H9 (cell line): Measurements from ENCODE around the gene PSMB3. TPM values are rescaled to one million over a fixed set of nuclear protein-coding genes. Genes with fewer than 3 reads are reported as not detected.

Experiments
- DNase-seq: peaks from one replicate; pipeline ENCODE4 v3.0.0-alpha.2; 2017
- H2AFZ ChIP-seq: one replicate; pipeline ENCODE4 v1.6.1; 2013; ENCODE audit warnings: mild to moderate bottlenecking, low read length, control low read depth, moderate library complexity
- H2AK5ac ChIP-seq: 2 replicates; pipeline ENCODE4 v1.6.1; 2013; ENCODE audit warnings: low read length, control low read depth, mixed read lengths; ENCODE audit not compliant: insufficient read length
- H2BK120ac ChIP-seq: one replicate; pipeline ENCODE4 v1.6.1; 2013; ENCODE audit warnings: low read depth, mild to moderate bottlenecking, low read length, control low read depth, inconsistent platforms; ENCODE audit not compliant: poor library complexity, severe bottlenecking
- H2BK12ac ChIP-seq: 2 replicates; pipeline ENCODE4 v1.6.1; 2013; ENCODE audit warnings: low read length, control low read depth, mixed read lengths, low read depth; ENCODE audit not compliant: insufficient read length
- H2BK15ac ChIP-seq: 2 replicates; pipeline ENCODE4 v1.6.1; 2013; ENCODE audit warnings: low read depth, low read length, control low read depth
- H2BK20ac ChIP-seq: one replicate; pipeline ENCODE4 v1.6.1; 2013; ENCODE audit warnings: low read depth, mild to moderate bottlenecking, low read length, control low read depth, inconsistent platforms; ENCODE audit not compliant: poor library complexity, severe bottlenecking
- H2BK5ac ChIP-seq: 2 replicates; pipeline ENCODE4 v1.6.1; 2013; ENCODE audit warnings: low read length, control low read depth, mixed read lengths; ENCODE audit not compliant: insufficient read length
- H3K14ac ChIP-seq: 2 replicates; pipeline ENCODE4 v1.6.1; 2013; ENCODE audit warnings: low read length, control low read depth; ENCODE audit not compliant: insufficient read depth
- H3K18ac ChIP-seq: 2 replicates; pipeline ENCODE4 v1.6.1; 2013; ENCODE audit warnings: low read depth, mild to moderate bottlenecking, mixed read lengths, low read length, control low read depth; ENCODE audit not compliant: insufficient read length
- H3K23ac ChIP-seq: 2 replicates; pipeline ENCODE4 v1.6.1; 2013; ENCODE audit warnings: low read length, control low read depth, mixed read lengths, low read depth; ENCODE audit not compliant: insufficient read length
- H3K23me2 ChIP-seq: 2 replicates; pipeline ENCODE4 v1.6.1; 2013; ENCODE audit warnings: low read depth, mild to moderate bottlenecking, mixed read lengths, low read length, control low read depth; ENCODE audit not compliant: insufficient read length, poor library complexity, severe bottlenecking
- H3K27ac ChIP-seq: 2 replicates; pipeline ENCODE4 v1.5.1; 2013; ENCODE audit warnings: low read length, control low read depth, mixed read lengths, low read depth; ENCODE audit not compliant: insufficient read length
- H3K27me3 ChIP-seq: 2 replicates; pipeline ENCODE4 v1.6.1; 2013; ENCODE audit warnings: low read length, control low read depth, inconsistent platforms; ENCODE audit not compliant: insufficient read depth
- H3K4ac ChIP-seq: 2 replicates; pipeline ENCODE4 v1.6.1; 2013; ENCODE audit warnings: low read depth, mild to moderate bottlenecking, control low read depth, inconsistent platforms, low read length, moderate library complexity
- H3K4me1 ChIP-seq: 2 replicates; pipeline ENCODE4 v1.6.1; 2013; ENCODE audit warnings: low read length, control low read depth, inconsistent platforms; ENCODE audit not compliant: insufficient read depth
- H3K4me2 ChIP-seq: 2 replicates; pipeline ENCODE4 v1.6.1; 2013; ENCODE audit warnings: low read length, control low read depth, mixed read lengths; ENCODE audit not compliant: insufficient read length, insufficient read depth
- H3K56ac ChIP-seq: 2 replicates; pipeline ENCODE4 v1.6.1; 2013; ENCODE audit warnings: low read depth, mild to moderate bottlenecking, mixed read lengths, low read length, control low read depth; ENCODE audit not compliant: insufficient read length
- H3K79me1 ChIP-seq: 2 replicates; pipeline ENCODE4 v1.6.1; 2013; ENCODE audit warnings: low read depth, mild to moderate bottlenecking, moderate library complexity, low read length, control low read depth, inconsistent platforms; ENCODE audit not compliant: insufficient read depth, poor library complexity, severe bottlenecking
- H3K79me2 ChIP-seq: 2 replicates; pipeline ENCODE4 v1.6.1; 2013; ENCODE audit warnings: low read length, control low read depth, inconsistent platforms; ENCODE audit not compliant: insufficient read depth
- H3K9ac ChIP-seq: 2 replicates; pipeline ENCODE4 v1.6.1; 2013; ENCODE audit warnings: low read length, control low read depth, mixed read lengths; ENCODE audit not compliant: insufficient read length; ENCODE audit errors: extremely low read depth
- H3K9me3 ChIP-seq: one replicate; pipeline ENCODE4 v1.6.1; 2013; ENCODE audit warnings: low read depth, low read length, inconsistent platforms; ENCODE audit not compliant: control insufficient read depth
- H3T11ph ChIP-seq: one replicate; pipeline ENCODE4 v1.6.1; 2013; ENCODE audit warnings: mild to moderate bottlenecking, low read length, control low read depth, inconsistent platforms
- H4K20me1 ChIP-seq: one replicate; pipeline ENCODE4 v1.6.1; 2013; ENCODE audit not compliant: control insufficient read depth, insufficient read length, insufficient read depth
- H4K5ac ChIP-seq: 2 replicates; pipeline ENCODE4 v1.6.1; 2013; ENCODE audit warnings: low read depth, mild to moderate bottlenecking, mixed read lengths, low read length, control low read depth; ENCODE audit not compliant: insufficient read length
- H4K8ac ChIP-seq: replicated peaks from 2 replicates; pipeline ENCODE4 v1.6.1; 2013; ENCODE audit warnings: low read length, control low read depth, mixed read lengths, low read depth; ENCODE audit not compliant: insufficient read length
- H4K91ac ChIP-seq: 2 replicates; pipeline ENCODE4 v1.6.1; 2013; ENCODE audit warnings: low read depth, mild to moderate bottlenecking, moderate library complexity, mixed read lengths, low read length, control low read depth; ENCODE audit not compliant: insufficient read length
- H3K27ac Mint-ChIP-seq, 3 experiments: 2 replicates in 2 of 3; 3 replicates in 1 of 3; pipeline ENCODE4 v1.8.0; 2020 to 2021; ENCODE audit warnings: mixed read lengths in 3 of 3, mild to moderate bottlenecking in 1 of 3, moderate library complexity in 1 of 3
- H3K27me3 Mint-ChIP-seq: 2 replicates; pipeline ENCODE4 v1.8.0; 2021; ENCODE audit warnings: low read depth, mild to moderate bottlenecking, moderate library complexity, mixed read lengths
- H3K36me3 Mint-ChIP-seq, 3 experiments: 2 replicates in 2 of 3; 3 replicates in 1 of 3; pipeline ENCODE4 v1.8.0; 2020 to 2021; ENCODE audit warnings: low read depth in 3 of 3, mixed read lengths in 3 of 3; ENCODE audit not compliant: insufficient read depth in 1 of 3
- H3K4me1 Mint-ChIP-seq, 2 experiments: 2 replicates each; pipeline ENCODE4 v1.8.0; 2020; ENCODE audit warnings: mixed read lengths in 2 of 2
- H3K4me3 Mint-ChIP-seq, 2 experiments: 2 replicates in 1 of 2; 3 replicates in 1 of 2; pipeline ENCODE4 v1.8.0; 2020 to 2021; ENCODE audit warnings: mild to moderate bottlenecking in 2 of 2, mixed read lengths in 2 of 2, moderate library complexity in 1 of 2
- H3K9me3 Mint-ChIP-seq, 2 experiments: 2 replicates in 1 of 2; 3 replicates in 1 of 2; pipeline ENCODE4 v1.8.0; 2020; ENCODE audit warnings: mild to moderate bottlenecking in 2 of 2, mixed read lengths in 2 of 2, moderate library complexity in 1 of 2
- WGBS: extraction: QIAGEN DNeasy Blood & Tissue Kit; methylation state at CpG from one replicate; pipeline ENCODE4 v1.1.7; 2013; ENCODE audit warnings: missing lambda C conversion rate, low lambda C conversion rate, mixed read lengths; ENCODE audit not compliant: insufficient read length; ENCODE audit errors: extremely low coverage; 5-methylcytosine and 5-hydroxymethylcytosine counted together
- total RNA-seq: library from RNA; stranded (reverse); gene quantifications from 2 replicates; pipeline ENCODE4 v1.2.1, GENCODE V29; 2021
- TF ChIP-seq, protein P1 (sequence below): fragments of 200-600 bp; sonication (generic); conservative IDR thresholded peaks from 3 replicates; pipeline ENCODE4 v1.8.0; 2021; ENCODE audit warnings: antibody characterized with exemption, mild to moderate bottlenecking

PSMB3 gene
- total RNA-seq, 1 experiment from 2014 or later: 242 TPM

DNA sequence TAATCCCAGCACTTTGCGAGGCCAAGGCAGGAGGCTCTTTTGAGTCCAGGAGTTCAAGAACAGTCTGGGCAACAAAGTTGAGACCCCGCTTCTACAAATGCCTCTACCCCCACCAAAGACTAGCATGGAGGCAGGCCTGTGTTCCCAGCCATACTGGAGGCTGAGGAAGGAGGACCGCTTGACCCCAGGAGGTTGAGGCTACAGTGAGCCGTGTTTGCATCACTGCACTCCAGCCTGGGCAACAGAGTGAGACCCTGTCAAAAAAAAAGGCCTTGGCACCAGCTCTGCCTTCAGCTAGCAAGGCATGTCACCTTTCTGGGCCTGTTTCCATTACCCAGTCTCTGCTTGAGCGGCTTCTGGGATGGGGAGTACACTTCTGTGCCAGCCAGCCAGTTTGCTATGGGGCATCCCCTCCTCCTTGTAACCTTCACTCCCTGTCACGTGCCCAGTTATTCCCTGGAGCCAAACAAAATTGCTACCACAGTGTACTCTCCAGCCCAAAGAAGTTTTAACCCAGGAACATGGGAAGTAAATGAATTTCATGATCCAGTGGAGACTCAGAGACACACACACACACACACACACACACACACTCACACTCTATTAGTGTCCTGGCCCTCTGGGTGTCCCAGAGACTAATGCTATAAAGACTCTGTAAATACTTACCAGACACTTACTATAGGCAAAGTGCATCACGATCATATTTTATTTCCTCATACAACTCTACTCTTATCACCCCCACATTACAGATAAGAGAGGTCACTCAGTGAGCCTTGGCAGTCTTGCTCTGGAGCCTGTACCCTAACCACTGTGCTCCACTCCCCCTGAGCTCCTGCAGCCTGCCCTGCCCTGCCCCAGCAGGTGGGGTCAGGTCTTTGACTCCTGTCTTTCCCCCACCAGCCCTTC is 19.9 kb upstream of the PSMB3 start:
- Histone ChIP-seq H2AK5ac (no peak overlapping the region), H3K23ac (no peak overlapping the region), H3K9ac (no peak overlapping the region), H3K27ac (no peak overlapping the region), H3K27me3 (peaks cover 5% of the 10 kb centered on the region; the same call in 1 of the 2 replicates), H2BK12ac (no peak overlapping the region), H3K79me2 (no peaks in the 10 kb centered on the region), H3K56ac (no peak overlapping the region), H3K9me3 (no peaks in the 10 kb centered on the region), H4K20me1 (no peaks in the 10 kb centered on the region), H3K18ac (no peak overlapping the region), H2BK5ac (no peak overlapping the region), H4K8ac (no peak overlapping the region), H3T11ph (no peak overlapping the region), H3K23me2 (peaks cover 5% of the 10 kb centered on the region), H3K4me1 (peaks cover 2% of the 10 kb centered on the region; the same call in 1 of the 2 replicates), H3K4ac (no peak overlapping the region), H4K91ac (no peak overlapping the region), H2BK20ac (no peak overlapping the region), H2BK120ac (no peak overlapping the region), H2BK15ac (no peak overlapping the region), H3K4me2 (no peak overlapping the region), H4K5ac (no peak overlapping the region), H2AFZ (no peak overlapping the region), H3K14ac (no peak overlapping the region), H3K79me1 (no peaks in the 10 kb centered on the region)
- no CpG with 5 or more reads among the region's 7 CpGs for WGBS
- H3K9me3 Mint-ChIP-seq: no peaks in the 10 kb centered on the region; a peak in 1 of 5 replicates
- H3K36me3 Mint-ChIP-seq: peaks cover 5 to 38% (median 30%) of the 10 kb centered on the region in 3 experiments; a peak in 6 of 7 replicates
- no peak overlapping the region for H3K27ac Mint-ChIP-seq
- H3K27me3 Mint-ChIP-seq: peaks cover 25% of the 10 kb centered on the region
- peaks cover 20 to 30% of the 10 kb centered on the region in 2 experiments for H3K4me1 Mint-ChIP-seq
- peak overlapping the region in 1 of 2 experiments; percentile 51; a peak in 3 of 5 replicates for H3K4me3 Mint-ChIP-seq
- TF ChIP-seq, protein P1, sequence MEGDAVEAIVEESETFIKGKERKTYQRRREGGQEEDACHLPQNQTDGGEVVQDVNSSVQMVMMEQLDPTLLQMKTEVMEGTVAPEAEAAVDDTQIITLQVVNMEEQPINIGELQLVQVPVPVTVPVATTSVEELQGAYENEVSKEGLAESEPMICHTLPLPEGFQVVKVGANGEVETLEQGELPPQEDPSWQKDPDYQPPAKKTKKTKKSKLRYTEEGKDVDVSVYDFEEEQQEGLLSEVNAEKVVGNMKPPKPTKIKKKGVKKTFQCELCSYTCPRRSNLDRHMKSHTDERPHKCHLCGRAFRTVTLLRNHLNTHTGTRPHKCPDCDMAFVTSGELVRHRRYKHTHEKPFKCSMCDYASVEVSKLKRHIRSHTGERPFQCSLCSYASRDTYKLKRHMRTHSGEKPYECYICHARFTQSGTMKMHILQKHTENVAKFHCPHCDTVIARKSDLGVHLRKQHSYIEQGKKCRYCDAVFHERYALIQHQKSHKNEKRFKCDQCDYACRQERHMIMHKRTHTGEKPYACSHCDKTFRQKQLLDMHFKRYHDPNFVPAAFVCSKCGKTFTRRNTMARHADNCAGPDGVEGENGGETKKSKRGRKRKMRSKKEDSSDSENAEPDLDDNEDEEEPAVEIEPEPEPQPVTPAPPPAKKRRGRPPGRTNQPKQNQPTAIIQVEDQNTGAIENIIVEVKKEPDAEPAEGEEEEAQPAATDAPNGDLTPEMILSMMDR: no peak
- no peak for DNase-seq
